Smooth muscle cell of the brain vasculature (primary cell): Measurements from ENCODE around the gene TEPSIN.
A peak's percentile ranks its signal among the peaks of the same experiment; 100 is the strongest.

Experiments used
- DNase-seq: peaks from one replicate; pipeline ENCODE4 v3.0.0-alpha.2; 2012; ENCODE audit warnings: low read depth, low spot score

TEPSIN gene

GRCh38 chr17:81238815-81239713 is at the start of gene TEPSIN, which contains the start of gene NDUFAF8:
Gene TEPSIN, minus strand, starts transcription at chr17:81239055. Its CDS starts 22 bp downstream, at chr17:81239033.
Gene NDUFAF8, plus strand, starts transcription at chr17:81239318. Its CDS starts 46 bp downstream, at chr17:81239364.
- peak; percentile 99 for DNase-seq

- DNase-seq, result no peak
Observed at GRCh38 chr17:81287741-81288430, 49.0 kb upstream of the TEPSIN start.

GRCh38 chr17:81287152-81287551 is 48.3 kb upstream of the TEPSIN start:
- DNase-seq, result no peak

GRCh38 chr17:81286491-81287145 is 47.8 kb upstream of the TEPSIN start:
- no peak for DNase-seq

- DNase-seq, result no peak
Observed at GRCh38 chr17:81285894-81286293, 47.0 kb upstream of the TEPSIN start.

- no peak for DNase-seq
Observed at GRCh38 chr17:81285179-81285878, 46.5 kb upstream of the TEPSIN start.

- no peak for DNase-seq
Observed at GRCh38 chr17:81282876-81283275, 44.0 kb upstream of the TEPSIN start.

GRCh38 chr17:81282141-81282540 is 43.3 kb upstream of the TEPSIN start:
- no peak for DNase-seq

GRCh38 chr17:81280571-81280970 is 41.7 kb upstream of the TEPSIN start:
- DNase-seq, result no peak

- DNase-seq, result no peak
Observed at GRCh38 chr17:81279278-81280275, 40.7 kb upstream of the TEPSIN start.

- no peak for DNase-seq
Observed at GRCh38 chr17:81278831-81279230, 40.0 kb upstream of the TEPSIN start.

- DNase-seq, result no peak
Observed at GRCh38 chr17:81277946-81278693, 39.3 kb upstream of the TEPSIN start.

GRCh38 chr17:81277421-81277820 is 38.6 kb upstream of the TEPSIN start:
- no peak for DNase-seq

- no peak for DNase-seq
Observed at GRCh38 chr17:81276781-81277180, 37.9 kb upstream of the TEPSIN start.

GRCh38 chr17:81274471-81274855 is 35.6 kb upstream of the TEPSIN start:
- no peak for DNase-seq

- DNase-seq, result no peak
Observed at GRCh38 chr17:81273698-81274470, 35.0 kb upstream of the TEPSIN start.

- no peak for DNase-seq
Observed at GRCh38 chr17:81272616-81273015, 33.8 kb upstream of the TEPSIN start.

- DNase-seq, result no peak
Observed at GRCh38 chr17:81271226-81271625, 32.4 kb upstream of the TEPSIN start.

- no peak for DNase-seq
Observed at GRCh38 chr17:81270279-81270678, 31.4 kb upstream of the TEPSIN start.
